Lower leg skin (tissue), 4 donors: ENCODE data around the gene CHRND. TPM values are rescaled to one million over a fixed set of nuclear protein-coding genes. Genes with fewer than 3 reads are reported as not detected.

ENCODE experiments used
- DNase-seq, 2 donors: peaks; one replicate each; pipeline ENCODE4 v3.0.0-alpha.2; 2019; ENCODE audit warnings: low spot score in 2 of 2
- H3K4me3 ChIP-seq: fragments of 200-600 bp; sonication (generic); 2 replicates; pipeline ENCODE4 v1.5.1; 2017; ENCODE audit warnings: mild to moderate bottlenecking, low read depth; ENCODE audit not compliant: poor library complexity, severe bottlenecking
- CTCF ChIP-seq, 3 donors: fragments of 450-650 bp; IDR thresholded peaks; one replicate each; pipeline ENCODE4 v1.5.1; 2016; ENCODE audit warnings: antibody characterized with exemption in 3 of 3, mild to moderate bottlenecking in 3 of 3, moderate library complexity in 2 of 3
- POLR2A ChIP-seq, 2 donors: fragments of 450-650 bp; IDR thresholded peaks; one replicate each; pipeline ENCODE4 v1.6.1; 2016 to 2017; ENCODE audit warnings: antibody characterized with exemption in 2 of 2, mild to moderate bottlenecking in 1 of 2, moderate library complexity in 1 of 2
- WGBS, 2 donors: methylation state at CpG; one replicate each; pipeline ENCODE4 v1.1.5; 2018; 5-methylcytosine and 5-hydroxymethylcytosine counted together
- intact Hi-C: fragments of 100-400 bp; cut with DNase I; formaldehyde crosslinking; loops from one replicate; pipeline ENCODE4 v1.15.0; 2023; ENCODE audit warnings: low total_unique reads
- total RNA-seq, 4 donors: library from RNA; depleted of rRNA; stranded (reverse); fragments of >200 nt; gene quantifications; one replicate each; pipeline ENCODE4 v1.1.0, GENCODE V29; 2016

The CHRND gene
- total RNA-seq, 4 donors from 2014 or later: not detected

GRCh38 chr2:232487385-232488096, 38.4 kb upstream of the CHRND start, which contains the start of gene ECEL1:
TSS of gene ECEL1 (minus strand) at chr2:232487834. CDS start at chr2:232486653, 1,181 bp downstream.
- TF ChIP-seq POLR2A (IDR thresholded peaks at IDR 0.05): no peak
- no peak for TF ChIP-seq CTCF (IDR thresholded peaks at IDR 0.05)
- intact Hi-C loops: no loop called here
- DNase-seq: no peak
- H3K4me3 ChIP-seq: no peak within 1 kb of the TSS
- WGBS, 2 donors: 0 to 5% methylated on average over 29 to 32 of the region's 102 CpGs

- intact Hi-C loops: no loop called here
- TF ChIP-seq CTCF (IDR thresholded peaks at IDR 0.05): no peak
- no peak for TF ChIP-seq POLR2A (IDR thresholded peaks at IDR 0.05)
- H3K4me3 ChIP-seq: no peak overlapping the region
- no peak for DNase-seq
- WGBS, 2 donors: 56 to 77% methylated on average over 7 to 16 of the region's 16 CpGs
Measured at GRCh38 chr2:232488097-232488711, 37.8 kb upstream of the CHRND start.

GRCh38 chr2:232488721-232489300, 37.1 kb upstream of the CHRND start:
- H3K4me3 ChIP-seq: no peak overlapping the region
- WGBS, 2 donors: 80 to 94% methylated on average over 5 of the region's 5 CpGs
- TF ChIP-seq CTCF (IDR thresholded peaks at IDR 0.05): no peak
- intact Hi-C loops: no loop called here
- no peak for DNase-seq

GRCh38 chr2:232489516-232490220, 36.3 kb upstream of the CHRND start:
- TF ChIP-seq CTCF (IDR thresholded peaks at IDR 0.05) (no peak), POLR2A (IDR thresholded peaks at IDR 0.05) (no peak)
- WGBS, 2 donors: 69 to 79% methylated on average over 9 of the region's 9 CpGs
- no peak overlapping the region for H3K4me3 ChIP-seq
- no peak for DNase-seq
- intact Hi-C loops: no loop called here

GRCh38 chr2:232490221-232491138, 35.5 kb upstream of the CHRND start:
- 83 to 86% methylated on average over 18 to 30 of the region's 30 CpGs for WGBS, 2 donors
- intact Hi-C loops: no loop called here
- DNase-seq: no peak
- TF ChIP-seq CTCF (IDR thresholded peaks at IDR 0.05): no peak
- TF ChIP-seq POLR2A (IDR thresholded peaks at IDR 0.05): no peak
- H3K4me3 ChIP-seq: no peak overlapping the region
